Measurements from ENCODE around the gene FOXC2.
A peak's percentile ranks its signal among the peaks of the same experiment; 100 is the strongest.

Gene FOXC2

DNA sequence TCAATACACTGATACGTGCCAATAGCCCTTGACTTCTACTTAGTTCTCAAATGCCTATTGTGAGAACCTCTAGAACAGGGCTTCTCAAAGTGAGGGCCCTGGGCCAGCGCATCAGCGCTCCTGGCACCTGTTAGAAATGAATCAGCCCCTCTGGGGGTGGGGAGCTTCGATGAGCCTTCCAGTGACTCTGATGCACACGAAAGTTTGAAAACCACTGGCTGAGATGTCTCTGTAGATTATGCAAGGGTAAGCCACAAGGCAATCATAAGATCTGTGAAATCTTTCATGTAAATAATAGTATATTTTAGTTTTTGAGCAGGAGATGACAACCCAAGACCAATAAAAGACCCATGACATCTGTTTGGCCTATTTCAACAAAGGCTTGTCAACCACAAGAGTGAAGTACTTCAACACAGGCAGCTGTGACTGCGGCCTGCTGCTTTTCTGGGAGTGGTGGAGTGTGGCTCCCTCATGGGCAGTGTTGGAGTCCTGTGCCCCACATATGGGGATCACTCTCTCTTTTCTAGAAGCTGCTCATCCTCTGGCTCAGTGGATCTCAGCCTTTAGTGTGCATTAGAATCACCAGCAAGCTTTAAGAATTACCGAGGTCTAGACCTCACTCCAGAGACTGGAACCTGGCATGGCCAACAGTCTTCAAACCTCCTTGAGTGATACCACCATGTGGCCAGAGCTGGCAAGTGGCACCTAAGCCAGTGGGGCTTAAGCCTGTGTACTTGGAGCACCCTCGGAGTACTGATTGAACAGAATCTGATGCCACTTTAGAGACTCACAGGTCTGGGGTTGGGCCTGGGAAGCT, 17.3 kb upstream of the FOXC2 start:
- TF ChIP-seq CTCF (IDR thresholded peaks at IDR 0.05; ENCODE audit: low read depth, low read length), result no peak
- no peak for DNase-seq (ENCODE audit: extremely low read depth, low read depth)

- TF ChIP-seq CTCF (IDR thresholded peaks at IDR 0.05; ENCODE audit: low read depth, low read length), result no peak
- DNase-seq (ENCODE audit: extremely low read depth, low read depth), result no peak
Measured at GRCh38 chr16:86549893-86550190, 16.8 kb upstream of the FOXC2 start.

GRCh38 chr16:86550281-86550680, 16.3 kb upstream of the FOXC2 start:
- no peak for TF ChIP-seq CTCF (IDR thresholded peaks at IDR 0.05; ENCODE audit: low read depth, low read length)
- no peak for DNase-seq (ENCODE audit: extremely low read depth, low read depth)

DNA sequence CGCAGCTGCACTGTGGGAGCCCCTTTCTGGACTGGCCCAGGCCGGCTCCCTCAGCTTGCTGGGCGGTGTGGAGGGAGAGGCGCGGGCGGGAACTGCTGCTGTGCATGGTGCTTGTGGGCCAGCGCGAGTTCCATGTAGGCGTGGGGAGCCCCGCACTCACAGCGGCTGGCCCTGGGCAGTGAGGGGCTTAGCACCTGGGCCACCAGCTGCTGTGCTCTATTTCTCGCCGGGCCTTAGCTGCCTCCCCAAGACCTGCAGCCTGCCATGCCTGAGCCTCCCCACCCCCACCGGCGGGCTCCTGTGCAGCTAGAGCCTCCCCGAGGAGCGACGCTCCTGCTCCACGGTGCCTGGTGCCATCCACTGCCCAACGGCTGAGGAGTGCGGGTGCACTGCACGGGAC, 13.3 kb upstream of the FOXC2 start:
- no peak for DNase-seq (ENCODE audit: extremely low read depth, low read depth)
- TF ChIP-seq CTCF (IDR thresholded peaks at IDR 0.05; ENCODE audit: low read depth, low read length), result no peak

GRCh38 chr16:86554599-86554916, 12.1 kb upstream of the FOXC2 start:
- TF ChIP-seq CTCF (IDR thresholded peaks at IDR 0.05; ENCODE audit: low read depth, low read length), result no peak

GRCh38 chr16:86554917-86555703, 11.5 kb upstream of the FOXC2 start, which contains the start of gene MTHFSD:
Gene MTHFSD (minus strand): TSS chr16:86555235. CDS start chr16:86555184, 51 bp downstream.
- TF ChIP-seq CTCF (IDR thresholded peaks at IDR 0.05; ENCODE audit: low read depth, low read length), result no peak
- DNase-seq (ENCODE audit: extremely low read depth, low read depth), result peak; percentile 75

More at GRCh38 chr16:86554599-86554916, 12.1 kb upstream of the FOXC2 start:
- no peak for DNase-seq (ENCODE audit: extremely low read depth, low read depth)

GRCh38 chr16:86555704-86556075, 10.9 kb upstream of the FOXC2 start:
- no peak for TF ChIP-seq CTCF (IDR thresholded peaks at IDR 0.05; ENCODE audit: low read depth, low read length)
- no peak for DNase-seq (ENCODE audit: extremely low read depth, low read depth)

All from AG09319 (cell line).